Memory B cell (primary cell): Measurements from ENCODE around the gene SERPINA3.

ENCODE experiments used
- ATAC-seq: fragments of 150-1000 bp; cut with Tn5 transposase; 2 replicates; pipeline ENCODE4 v1.10.0; 2021; ENCODE audit warnings: low read depth, mild to moderate bottlenecking, moderate library complexity
- DNase-seq, 2 donors: peaks; one replicate each; pipeline ENCODE4 v3.0.0; 2022; ENCODE audit warnings: low spot score in 2 of 2
- H3K27ac Mint-ChIP-seq: one replicate; pipeline ENCODE4 v1.8.0; 2022; ENCODE audit warnings: mild to moderate bottlenecking, moderate library complexity, mixed read lengths
- H3K27me3 Mint-ChIP-seq: one replicate; pipeline ENCODE4 v1.8.0; 2022; ENCODE audit warnings: mixed read lengths
- H3K36me3 Mint-ChIP-seq: one replicate; pipeline ENCODE4 v1.8.0; 2022; ENCODE audit warnings: mild to moderate bottlenecking, mixed read lengths
- H3K4me1 Mint-ChIP-seq: one replicate; pipeline ENCODE4 v1.8.0; 2022; ENCODE audit warnings: mixed read lengths
- H3K4me3 Mint-ChIP-seq: one replicate; pipeline ENCODE4 v1.8.0; 2022; ENCODE audit warnings: mild to moderate bottlenecking, moderate library complexity, mixed read lengths
- H3K9me3 Mint-ChIP-seq: one replicate; pipeline ENCODE4 v1.8.0; 2022; ENCODE audit warnings: mixed read lengths

SERPINA3 gene

GRCh38 chr14:94613720-94614644 is 1.8 kb downstream of the SERPINA3 start:
- H3K9me3 Mint-ChIP-seq = peaks cover 16% of the 10 kb centered on the region
- H3K27me3 Mint-ChIP-seq = no peaks in the 10 kb centered on the region
- ATAC-seq (no peak), DNase-seq (no peak)
- H3K36me3 Mint-ChIP-seq = no peaks in the 10 kb centered on the region
- no peaks in the 10 kb centered on the region for H3K4me1 Mint-ChIP-seq
- no peak overlapping the region for H3K4me3 Mint-ChIP-seq
- H3K27ac Mint-ChIP-seq = no peak overlapping the region

- H3K27ac Mint-ChIP-seq = no peak overlapping the region
- H3K4me1 Mint-ChIP-seq = no peaks in the 10 kb centered on the region
- no peak for DNase-seq
- H3K9me3 Mint-ChIP-seq = peaks cover 16% of the 10 kb centered on the region
- no peaks in the 10 kb centered on the region for H3K27me3 Mint-ChIP-seq
- no peaks in the 10 kb centered on the region for H3K36me3 Mint-ChIP-seq
- no peak overlapping the region for H3K4me3 Mint-ChIP-seq
- no peak for ATAC-seq
Observed at GRCh38 chr14:94614802-94615201, 2.6 kb downstream of the SERPINA3 start.

DNA sequence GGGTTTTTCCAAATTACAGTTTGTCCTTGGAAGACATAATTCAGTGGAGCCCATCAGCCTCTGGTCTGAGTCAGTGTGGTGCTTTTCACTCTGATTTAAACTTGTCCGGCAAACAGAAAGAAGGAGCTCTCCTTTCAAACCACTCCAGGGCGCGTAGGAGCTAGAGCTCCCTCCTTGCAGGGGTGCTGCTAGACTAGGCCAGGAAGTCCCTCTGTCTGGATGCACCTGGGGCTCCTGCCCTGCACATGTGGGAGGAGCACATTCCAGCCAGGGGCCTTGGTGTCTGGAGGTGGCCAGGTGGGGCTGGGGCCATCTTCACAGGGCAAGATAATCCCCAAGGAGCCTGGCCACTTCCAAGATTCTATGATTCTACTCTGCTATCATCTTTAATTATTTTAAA is 3.1 kb downstream of the SERPINA3 start:
- H3K4me1 Mint-ChIP-seq = no peaks in the 10 kb centered on the region
- H3K36me3 Mint-ChIP-seq = no peaks in the 10 kb centered on the region
- no peak overlapping the region for H3K27ac Mint-ChIP-seq
- peaks cover 18% of the 10 kb centered on the region for H3K9me3 Mint-ChIP-seq
- ATAC-seq (no peak), DNase-seq (no peak)
- H3K4me3 Mint-ChIP-seq = no peak overlapping the region
- no peaks in the 10 kb centered on the region for H3K27me3 Mint-ChIP-seq

GRCh38 chr14:94615823-94616570 is 3.8 kb downstream of the SERPINA3 start:
- ATAC-seq (no peak), DNase-seq (no peak)
- Mint-ChIP-seq H3K27ac (no peak overlapping the region), H3K36me3 (no peaks in the 10 kb centered on the region), H3K4me3 (no peak overlapping the region), H3K27me3 (no peaks in the 10 kb centered on the region), H3K4me1 (no peaks in the 10 kb centered on the region), H3K9me3 (peaks cover 18% of the 10 kb centered on the region)

- H3K4me3 Mint-ChIP-seq = no peak overlapping the region
Observed at GRCh38 chr14:94617366-94617941, 5.3 kb downstream of the SERPINA3 start.

DNA sequence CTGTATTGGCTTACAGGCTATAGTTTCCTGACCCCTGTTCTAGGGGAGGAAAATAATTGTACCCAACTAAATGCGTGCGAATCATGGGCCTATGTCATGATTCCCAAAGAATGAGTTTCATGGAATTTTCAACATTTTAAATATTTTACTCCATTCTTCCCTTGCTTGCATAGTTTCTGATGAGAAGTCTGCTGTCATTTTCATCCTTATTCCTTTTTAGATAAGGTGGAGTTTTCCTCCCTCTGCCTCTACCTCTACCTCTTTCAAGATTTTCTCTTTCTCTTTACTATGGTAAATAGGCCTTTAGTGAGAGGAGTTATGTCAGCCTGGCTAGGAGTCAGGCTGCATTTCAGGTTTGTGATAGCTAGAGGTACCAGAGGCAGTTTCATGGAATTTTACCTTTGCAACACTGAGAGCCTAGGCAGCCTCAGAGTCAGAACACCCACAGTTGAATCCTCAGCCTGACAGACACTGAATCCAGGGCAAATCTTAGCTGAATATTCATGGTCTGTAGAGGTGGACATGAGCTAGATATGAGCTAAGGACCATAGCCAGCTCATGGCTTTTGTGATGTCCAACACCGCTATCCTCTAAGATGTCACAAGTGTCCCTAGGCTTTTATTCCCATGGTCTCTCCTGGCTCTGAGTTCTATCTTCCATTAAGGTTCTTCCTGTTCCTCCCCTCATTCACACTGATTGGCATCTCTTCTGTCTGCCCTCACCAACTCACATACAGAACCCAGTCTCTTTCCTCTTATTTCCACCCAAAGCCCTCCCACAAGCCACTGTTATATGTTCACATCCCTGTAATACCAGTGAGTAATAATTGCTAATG is 6.0 kb downstream of the SERPINA3 start:
- no peak for DNase-seq
- peaks cover 18% of the 10 kb centered on the region for H3K9me3 Mint-ChIP-seq
- H3K4me1 Mint-ChIP-seq = no peaks in the 10 kb centered on the region
- H3K36me3 Mint-ChIP-seq = no peaks in the 10 kb centered on the region
- no peaks in the 10 kb centered on the region for H3K27me3 Mint-ChIP-seq
- no peak overlapping the region for H3K4me3 Mint-ChIP-seq
- no peak overlapping the region for H3K27ac Mint-ChIP-seq
- no peak for ATAC-seq

More at GRCh38 chr14:94617366-94617941, 5.3 kb downstream of the SERPINA3 start:
- Mint-ChIP-seq H3K36me3 (no peaks in the 10 kb centered on the region), H3K4me1 (no peaks in the 10 kb centered on the region), H3K27ac (no peak overlapping the region), H3K27me3 (no peaks in the 10 kb centered on the region), H3K9me3 (peaks cover 18% of the 10 kb centered on the region)
- DNase-seq = no peak
- ATAC-seq = no peak

GRCh38 chr14:94619297-94619696 is 7.1 kb downstream of the SERPINA3 start:
- Mint-ChIP-seq H3K36me3 (no peaks in the 10 kb centered on the region), H3K27me3 (no peaks in the 10 kb centered on the region), H3K9me3 (peaks cover 18% of the 10 kb centered on the region), H3K4me1 (no peaks in the 10 kb centered on the region), H3K27ac (no peak overlapping the region), H3K4me3 (no peak overlapping the region)
- ATAC-seq (no peak), DNase-seq (no peak)

DNA sequence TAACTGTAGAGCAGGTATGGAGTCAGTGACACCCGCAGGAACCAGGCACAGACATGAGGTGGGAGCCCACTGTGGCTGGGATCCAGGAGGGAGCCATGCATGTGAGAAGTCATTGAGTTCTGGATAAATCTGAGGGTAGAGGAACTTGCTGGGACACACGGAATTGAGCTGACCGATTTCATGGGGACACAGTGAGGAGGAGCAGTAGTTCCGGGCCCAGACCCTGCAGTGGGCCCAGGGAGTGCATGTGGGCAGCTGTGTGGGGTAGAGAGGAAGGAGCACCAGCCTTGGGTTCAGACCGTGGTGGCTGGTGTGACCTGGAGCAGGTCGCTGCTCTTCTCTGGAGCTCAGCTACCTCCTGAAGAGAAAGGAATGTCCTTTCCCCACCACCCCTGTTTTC is 8.4 kb downstream of the SERPINA3 start:
- DNase-seq (no peak), ATAC-seq (no peak)
- no peak overlapping the region for H3K4me3 Mint-ChIP-seq
- no peaks in the 10 kb centered on the region for H3K4me1 Mint-ChIP-seq
- no peak overlapping the region for H3K27ac Mint-ChIP-seq
- no peaks in the 10 kb centered on the region for H3K36me3 Mint-ChIP-seq
- H3K27me3 Mint-ChIP-seq = no peaks in the 10 kb centered on the region
- H3K9me3 Mint-ChIP-seq = peaks cover 18% of the 10 kb centered on the region

GRCh38 chr14:94621358-94622134 is 9.4 kb downstream of the SERPINA3 start:
- no peak overlapping the region for H3K4me3 Mint-ChIP-seq
- ATAC-seq (no peak), DNase-seq (no peak)
- peaks cover 16% of the 10 kb centered on the region for H3K9me3 Mint-ChIP-seq
- H3K27me3 Mint-ChIP-seq = no peaks in the 10 kb centered on the region
- no peaks in the 10 kb centered on the region for H3K4me1 Mint-ChIP-seq
- no peaks in the 10 kb centered on the region for H3K36me3 Mint-ChIP-seq
- no peak overlapping the region for H3K27ac Mint-ChIP-seq

DNA sequence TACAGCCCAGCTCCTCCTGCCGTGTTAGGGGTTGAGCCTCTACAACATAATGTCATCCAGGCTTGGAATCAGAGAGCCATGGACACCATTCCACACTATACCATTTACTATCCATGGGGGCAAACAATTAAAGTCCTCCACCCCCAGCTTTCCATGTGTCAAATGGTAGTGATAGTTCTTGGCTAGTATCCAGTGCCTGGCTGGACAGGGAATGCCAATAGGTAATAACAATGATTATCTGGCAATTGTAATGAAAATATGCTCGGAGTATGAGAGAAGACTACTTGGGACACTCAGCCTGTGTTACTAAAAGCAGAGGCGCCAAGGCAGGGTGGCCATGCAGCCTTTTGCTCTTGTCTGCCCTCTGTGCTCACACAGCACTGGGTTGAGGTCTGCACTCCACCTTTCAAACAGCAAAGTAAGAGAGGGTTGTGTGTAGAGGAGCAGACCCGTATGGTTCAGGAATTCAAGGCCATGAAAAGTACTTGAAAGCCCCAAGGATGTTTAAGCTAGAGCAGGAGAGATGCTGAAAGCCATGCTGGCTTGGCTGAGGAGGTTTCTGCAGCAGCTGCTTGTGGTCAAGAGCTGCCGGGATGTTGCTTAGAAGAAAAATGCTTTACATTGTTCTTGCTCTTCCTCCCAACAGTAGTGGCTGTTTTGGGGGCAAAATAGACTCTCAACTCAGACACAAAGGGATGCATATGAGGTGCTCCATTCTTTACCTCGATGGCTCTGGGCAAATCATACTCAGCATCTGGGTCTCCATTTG is 10.6 kb downstream of the SERPINA3 start:
- Mint-ChIP-seq H3K36me3 (no peaks in the 10 kb centered on the region), H3K4me3 (no peak overlapping the region), H3K9me3 (peaks cover 10% of the 10 kb centered on the region), H3K4me1 (no peaks in the 10 kb centered on the region), H3K27ac (no peak overlapping the region), H3K27me3 (no peaks in the 10 kb centered on the region)
- DNase-seq = no peak
- no peak for ATAC-seq

DNA sequence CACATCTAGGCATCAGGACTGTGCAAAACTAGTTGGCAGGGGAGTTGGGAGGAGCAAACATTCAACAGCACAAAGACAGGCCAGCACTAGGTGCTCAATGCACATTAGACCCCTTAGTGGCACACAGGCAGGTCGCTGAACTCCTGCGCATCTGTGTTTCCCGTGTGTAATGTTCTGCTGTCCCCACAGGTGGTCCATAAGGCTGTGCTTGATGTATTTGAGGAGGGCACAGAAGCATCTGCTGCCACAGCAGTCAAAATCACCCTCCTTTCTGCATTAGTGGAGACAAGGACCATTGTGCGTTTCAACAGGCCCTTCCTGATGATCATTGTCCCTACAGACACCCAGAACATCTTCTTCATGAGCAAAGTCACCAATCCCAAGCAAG is 11.2 kb downstream of the SERPINA3 start:
- Mint-ChIP-seq H3K27ac (no peak overlapping the region), H3K9me3 (peaks cover 8% of the 10 kb centered on the region), H3K27me3 (no peaks in the 10 kb centered on the region), H3K4me3 (no peak overlapping the region), H3K36me3 (no peaks in the 10 kb centered on the region), H3K4me1 (no peaks in the 10 kb centered on the region)
- DNase-seq (no peak), ATAC-seq (no peak)

DNA sequence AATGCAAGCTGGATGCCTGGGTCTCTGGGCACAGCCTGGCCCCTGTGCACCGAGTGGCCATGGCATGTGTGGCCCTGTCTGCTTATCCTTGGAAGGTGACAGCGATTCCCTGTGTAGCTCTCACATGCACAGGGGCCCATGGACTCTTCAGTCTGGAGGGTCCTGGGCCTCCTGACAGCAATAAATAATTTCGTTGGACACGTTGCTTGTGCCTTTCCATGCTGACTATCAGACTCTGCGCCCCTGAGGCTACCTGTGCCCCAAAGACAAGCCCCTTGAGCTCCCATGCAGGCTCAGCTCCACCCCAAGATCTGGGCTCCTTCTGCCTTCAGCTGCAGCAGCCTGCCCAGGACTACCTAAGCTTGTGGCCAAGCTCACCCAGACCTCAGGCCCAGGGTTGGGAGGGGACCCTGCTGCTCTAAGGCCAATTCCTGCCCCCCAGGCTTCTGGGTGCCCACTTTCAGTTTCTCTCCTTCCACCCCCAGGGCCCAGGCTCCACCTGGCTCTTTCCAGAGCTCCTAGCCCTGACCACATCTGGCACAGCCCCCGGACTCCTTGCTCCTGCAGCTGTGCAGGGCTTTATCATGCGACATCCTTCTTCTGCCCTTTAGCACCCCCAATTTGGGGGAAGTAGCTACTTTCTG is 11.8 kb downstream of the SERPINA3 start:
- ATAC-seq = no peak
- Mint-ChIP-seq H3K27ac (no peak overlapping the region), H3K4me3 (no peak overlapping the region), H3K36me3 (no peaks in the 10 kb centered on the region), H3K4me1 (no peaks in the 10 kb centered on the region), H3K9me3 (peaks cover 3% of the 10 kb centered on the region), H3K27me3 (no peaks in the 10 kb centered on the region)
- no peak for DNase-seq
